GM12878 (cell line): ENCODE measurements around the gene LGALS4. TPM values are rescaled to one million over a fixed set of nuclear protein-coding genes. Genes with fewer than 3 reads are reported as not detected.
A peak's percentile ranks its signal among the peaks of the same experiment; 100 is the strongest.

Experiments
- ATF7 ChIP-seq: fragments of 450-650 bp; IDR thresholded peaks from 2 replicates; pipeline ENCODE4 v1.6.1; 2016; ENCODE audit warnings: low read depth, mild to moderate bottlenecking
- CBFB ChIP-seq: IDR thresholded peaks from 2 replicates; pipeline ENCODE4 v1.6.1; 2016; ENCODE audit warnings: antibody characterized with exemption, low read depth
- EED ChIP-seq: sonication (generic); IDR thresholded peaks from 2 replicates; pipeline ENCODE4 v1.6.1; 2016; ENCODE audit warnings: antibody characterized with exemption, low read depth
- FOXM1 ChIP-seq: IDR thresholded peaks from 2 replicates; pipeline ENCODE4 v1.6.1; 2012; ENCODE audit warnings: low read depth, mild to moderate bottlenecking, inconsistent platforms, low read length, moderate library complexity
- HDAC6 ChIP-seq: fragments of 200-600 bp; sonication (generic); IDR thresholded peaks from one replicate; pipeline ENCODE4 v1.8.0; 2017; ENCODE audit warnings: antibody characterized with exemption; ENCODE audit not compliant: unreplicated experiment
- NR2C1 ChIP-seq: fragments of 450-650 bp; IDR thresholded peaks from 2 replicates; pipeline ENCODE4 v1.6.1; 2017; ENCODE audit warnings: antibody characterized with exemption, mild to moderate bottlenecking, moderate library complexity
- POU2F2 ChIP-seq: IDR thresholded peaks from 3 replicates; pipeline ENCODE4 v1.6.1; 2011; ENCODE audit warnings: low read depth, mild to moderate bottlenecking, low read length, borderline replicate concordance
- RUNX3 ChIP-seq: IDR thresholded peaks from 2 replicates; pipeline ENCODE4 v1.6.1; 2012; ENCODE audit warnings: low read length, inconsistent platforms
- SREBF2 ChIP-seq: IDR thresholded peaks from 2 replicates; pipeline ENCODE4 v1.6.1; 2012; ENCODE audit warnings: mild to moderate bottlenecking, low read length
- YY1 ChIP-seq: IDR thresholded peaks from 2 replicates; pipeline ENCODE4 v1.6.1; 2011; ENCODE audit warnings: low read depth, mild to moderate bottlenecking, low read length
- ZNF217 ChIP-seq: fragments of 450-650 bp; IDR thresholded peaks from 2 replicates; pipeline ENCODE4 v1.6.1; 2017; ENCODE audit warnings: antibody characterized with exemption, mild to moderate bottlenecking
- polyA plus RNA-seq, 11 experiments: library from polyadenylated mRNA; depleted of rRNA in 4 of 11; unstranded in 6 of 11; stranded (reverse) in 5 of 11; fragments of >200 nt; fragmentation: Nextera tagmentation in 4 of 11; fragmentation: Illumina TruSeq in 1 of 11; extraction: Ambion mirVana in 4 of 11; extraction: Trizol in 1 of 11; gene quantifications; 1 replicate in 1 of 11; 2 replicates in 10 of 11; pipeline versions ENCODE4 v1.2.1 to v1.2.3, GENCODE V29; 2011 to 2016; ENCODE audit warnings: inconsistent platforms in 2 of 11, missing spikeins in 2 of 11, low read depth in 1 of 11
- total RNA-seq, 4 experiments: library from RNA; depleted of rRNA in 3 of 4; stranded (reverse); fragments of >200 nt in 3 of 4; fragmentation: Illumina TruSeq in 1 of 4; extraction: Trizol in 1 of 4; gene quantifications; 2 replicates each; pipeline versions ENCODE4 v1.2.1 to v1.2.3, GENCODE V29; 2013 to 2021
- TF ChIP-seq, protein P1 (sequence below): fragments of 450-650 bp; IDR thresholded peaks from 2 replicates; pipeline ENCODE4 v1.6.1; 2017; ENCODE audit warnings: mild to moderate bottlenecking, low read depth, inconsistent platforms; ENCODE audit not compliant: poor library complexity, severe bottlenecking
- TF ChIP-seq, protein P2 (sequence below): fragments of 450-650 bp; IDR thresholded peaks from 2 replicates; pipeline ENCODE4 v1.6.1; 2018; ENCODE audit warnings: borderline replicate concordance, mild to moderate bottlenecking; ENCODE audit not compliant: partially characterized antibody
- TF ChIP-seq, protein P3 (sequence below): fragments of 450-650 bp; IDR thresholded peaks from 2 replicates; pipeline ENCODE4 v1.6.1; 2017; ENCODE audit warnings: borderline replicate concordance
- TF ChIP-seq, protein P4 (sequence below): IDR thresholded peaks from 2 replicates; pipeline ENCODE4 v1.6.1; 2012; ENCODE audit warnings: low read depth, low read length, improper control_type of control experiment
- TF ChIP-seq, protein P5 (sequence below): fragments of 450-650 bp; formaldehyde crosslinking; IDR thresholded peaks from 2 replicates; pipeline ENCODE4 v1.4.0; 2022; ENCODE audit warnings: mild to moderate bottlenecking, moderate library complexity
- TF ChIP-seq, protein P6 (sequence below): fragments of 150-350 bp; IDR thresholded peaks from 2 replicates; pipeline ENCODE4 v1.6.1; 2014; ENCODE audit warnings: mild to moderate bottlenecking, low read depth, low read length

The LGALS4 gene
- total and polyA plus RNA-seq, 10 of the 15 experiments (the other 5 are each of a cell fraction or from before 2014, with no cell fraction given): 0.13 to 2.1 (median 0.26) TPM; not detected in 4

DNA sequence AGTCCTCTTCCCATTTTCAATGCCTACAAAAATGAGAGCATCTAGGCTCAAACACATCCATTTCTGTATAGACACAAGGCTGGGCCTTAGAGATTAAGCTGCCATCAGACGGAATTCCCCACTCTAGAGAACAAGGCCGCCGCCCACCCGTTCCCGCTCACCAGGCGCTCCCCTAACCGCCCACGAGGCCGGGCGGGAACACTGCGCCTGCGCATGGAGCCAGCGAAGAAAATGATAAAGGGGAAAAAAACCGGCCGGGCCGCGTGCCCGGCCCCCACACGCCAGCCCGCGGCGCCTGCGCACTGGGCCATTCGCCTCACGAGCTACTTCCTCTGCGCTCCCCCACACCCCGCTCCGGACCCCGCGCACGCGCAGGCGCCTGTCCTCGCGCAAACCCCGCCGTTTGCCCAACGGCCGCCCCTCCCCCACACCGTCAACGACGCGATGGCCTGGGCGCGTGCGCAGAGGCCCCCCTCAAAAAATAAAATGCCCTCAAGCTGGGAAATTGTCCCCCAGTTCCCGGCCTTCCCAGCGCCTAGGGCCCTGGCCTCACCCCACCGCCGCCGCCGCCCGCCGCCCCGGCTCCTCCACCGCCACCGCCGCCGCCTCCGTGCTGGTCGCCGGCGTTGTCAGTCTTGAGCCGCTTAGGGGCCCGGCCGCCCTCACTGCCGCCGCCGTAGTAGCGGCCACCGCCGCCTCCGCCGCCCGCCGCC lies 36.6 kb upstream of the LGALS4 start (continued):
- TF ChIP-seq, protein P1, sequence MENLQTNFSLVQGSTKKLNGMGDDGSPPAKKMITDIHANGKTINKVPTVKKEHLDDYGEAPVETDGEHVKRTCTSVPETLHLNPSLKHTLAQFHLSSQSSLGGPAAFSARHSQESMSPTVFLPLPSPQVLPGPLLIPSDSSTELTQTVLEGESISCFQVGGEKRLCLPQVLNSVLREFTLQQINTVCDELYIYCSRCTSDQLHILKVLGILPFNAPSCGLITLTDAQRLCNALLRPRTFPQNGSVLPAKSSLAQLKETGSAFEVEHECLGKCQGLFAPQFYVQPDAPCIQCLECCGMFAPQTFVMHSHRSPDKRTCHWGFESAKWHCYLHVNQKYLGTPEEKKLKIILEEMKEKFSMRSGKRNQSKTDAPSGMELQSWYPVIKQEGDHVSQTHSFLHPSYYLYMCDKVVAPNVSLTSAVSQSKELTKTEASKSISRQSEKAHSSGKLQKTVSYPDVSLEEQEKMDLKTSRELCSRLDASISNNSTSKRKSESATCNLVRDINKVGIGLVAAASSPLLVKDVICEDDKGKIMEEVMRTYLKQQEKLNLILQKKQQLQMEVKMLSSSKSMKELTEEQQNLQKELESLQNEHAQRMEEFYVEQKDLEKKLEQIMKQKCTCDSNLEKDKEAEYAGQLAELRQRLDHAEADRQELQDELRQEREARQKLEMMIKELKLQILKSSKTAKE: no peak
- TF ChIP-seq RUNX3 (peak; percentile 33), ZNF217 (no peak; the same call in 1 of the 2 replicates), YY1 (peak; percentile 45; the same call in 1 of the 2 replicates), HDAC6 (no peak), NR2C1 (no peak; the same call in 1 of the 2 replicates), POU2F2 (no peak), CBFB (0 out of 2 replicates have a peak, but pooled peaks have one; percentile 62), SREBF2 (no peak), ATF7 (peak; percentile 68), FOXM1 (no peak; the same call in 1 of the 2 replicates), EED (peak; percentile 38; the same call in 1 of the 2 replicates)
- TF ChIP-seq, protein P2, sequence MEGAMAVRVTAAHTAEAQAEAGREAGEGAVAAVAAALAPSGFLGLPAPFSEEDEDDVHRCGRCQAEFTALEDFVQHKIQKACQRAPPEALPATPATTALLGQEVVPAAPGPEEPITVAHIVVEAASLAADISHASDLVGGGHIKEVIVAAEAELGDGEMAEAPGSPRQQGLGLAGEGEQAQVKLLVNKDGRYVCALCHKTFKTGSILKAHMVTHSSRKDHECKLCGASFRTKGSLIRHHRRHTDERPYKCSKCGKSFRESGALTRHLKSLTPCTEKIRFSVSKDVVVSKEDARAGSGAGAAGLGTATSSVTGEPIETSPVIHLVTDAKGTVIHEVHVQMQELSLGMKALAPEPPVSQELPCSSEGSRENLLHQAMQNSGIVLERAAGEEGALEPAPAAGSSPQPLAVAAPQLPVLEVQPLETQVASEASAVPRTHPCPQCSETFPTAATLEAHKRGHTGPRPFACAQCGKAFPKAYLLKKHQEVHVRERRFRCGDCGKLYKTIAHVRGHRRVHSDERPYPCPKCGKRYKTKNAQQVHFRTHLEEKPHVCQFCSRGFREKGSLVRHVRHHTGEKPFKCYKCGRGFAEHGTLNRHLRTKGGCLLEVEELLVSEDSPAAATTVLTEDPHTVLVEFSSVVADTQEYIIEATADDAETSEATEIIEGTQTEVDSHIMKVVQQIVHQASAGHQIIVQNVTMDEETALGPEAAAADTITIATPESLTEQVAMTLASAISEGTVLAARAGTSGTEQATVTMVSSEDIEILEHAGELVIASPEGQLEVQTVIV: no peak
- TF ChIP-seq, protein P3, sequence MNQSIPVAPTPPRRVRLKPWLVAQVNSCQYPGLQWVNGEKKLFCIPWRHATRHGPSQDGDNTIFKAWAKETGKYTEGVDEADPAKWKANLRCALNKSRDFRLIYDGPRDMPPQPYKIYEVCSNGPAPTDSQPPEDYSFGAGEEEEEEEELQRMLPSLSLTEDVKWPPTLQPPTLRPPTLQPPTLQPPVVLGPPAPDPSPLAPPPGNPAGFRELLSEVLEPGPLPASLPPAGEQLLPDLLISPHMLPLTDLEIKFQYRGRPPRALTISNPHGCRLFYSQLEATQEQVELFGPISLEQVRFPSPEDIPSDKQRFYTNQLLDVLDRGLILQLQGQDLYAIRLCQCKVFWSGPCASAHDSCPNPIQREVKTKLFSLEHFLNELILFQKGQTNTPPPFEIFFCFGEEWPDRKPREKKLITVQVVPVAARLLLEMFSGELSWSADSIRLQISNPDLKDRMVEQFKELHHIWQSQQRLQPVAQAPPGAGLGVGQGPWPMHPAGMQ: no peak
- TF ChIP-seq, protein P4, sequence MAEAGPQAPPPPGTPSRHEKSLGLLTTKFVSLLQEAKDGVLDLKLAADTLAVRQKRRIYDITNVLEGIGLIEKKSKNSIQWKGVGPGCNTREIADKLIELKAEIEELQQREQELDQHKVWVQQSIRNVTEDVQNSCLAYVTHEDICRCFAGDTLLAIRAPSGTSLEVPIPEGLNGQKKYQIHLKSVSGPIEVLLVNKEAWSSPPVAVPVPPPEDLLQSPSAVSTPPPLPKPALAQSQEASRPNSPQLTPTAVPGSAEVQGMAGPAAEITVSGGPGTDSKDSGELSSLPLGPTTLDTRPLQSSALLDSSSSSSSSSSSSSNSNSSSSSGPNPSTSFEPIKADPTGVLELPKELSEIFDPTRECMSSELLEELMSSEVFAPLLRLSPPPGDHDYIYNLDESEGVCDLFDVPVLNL: no peak
- TF ChIP-seq, protein P5, sequence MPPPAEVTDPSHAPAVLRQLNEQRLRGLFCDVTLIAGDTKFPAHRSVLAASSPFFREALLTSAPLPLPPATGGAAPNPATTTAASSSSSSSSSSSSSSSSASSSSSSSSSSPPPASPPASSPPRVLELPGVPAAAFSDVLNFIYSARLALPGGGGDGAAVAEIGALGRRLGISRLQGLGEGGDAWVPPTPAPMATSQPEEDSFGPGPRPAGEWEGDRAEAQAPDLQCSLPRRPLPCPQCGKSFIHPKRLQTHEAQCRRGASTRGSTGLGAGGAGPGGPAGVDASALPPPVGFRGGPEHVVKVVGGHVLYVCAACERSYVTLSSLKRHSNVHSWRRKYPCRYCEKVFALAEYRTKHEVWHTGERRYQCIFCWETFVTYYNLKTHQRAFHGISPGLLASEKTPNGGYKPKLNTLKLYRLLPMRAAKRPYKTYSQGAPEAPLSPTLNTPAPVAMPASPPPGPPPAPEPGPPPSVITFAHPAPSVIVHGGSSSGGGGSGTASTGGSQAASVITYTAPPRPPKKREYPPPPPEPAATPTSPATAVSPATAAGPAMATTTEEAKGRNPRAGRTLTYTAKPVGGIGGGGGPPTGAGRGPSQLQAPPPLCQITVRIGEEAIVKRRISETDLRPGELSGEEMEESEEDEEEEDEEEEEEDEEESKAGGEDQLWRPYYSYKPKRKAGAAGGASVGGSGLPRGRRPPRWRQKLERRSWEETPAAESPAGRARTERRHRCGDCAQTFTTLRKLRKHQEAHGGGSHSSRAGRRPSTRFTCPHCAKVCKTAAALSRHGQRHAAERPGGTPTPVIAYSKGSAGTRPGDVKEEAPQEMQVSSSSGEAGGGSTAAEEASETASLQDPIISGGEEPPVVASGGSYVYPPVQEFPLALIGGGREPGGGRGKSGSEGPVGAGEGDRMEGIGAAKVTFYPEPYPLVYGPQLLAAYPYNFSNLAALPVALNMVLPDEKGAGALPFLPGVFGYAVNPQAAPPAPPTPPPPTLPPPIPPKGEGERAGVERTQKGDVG (CRISPR knock-in tag): no peak
- TF ChIP-seq, protein P6, sequence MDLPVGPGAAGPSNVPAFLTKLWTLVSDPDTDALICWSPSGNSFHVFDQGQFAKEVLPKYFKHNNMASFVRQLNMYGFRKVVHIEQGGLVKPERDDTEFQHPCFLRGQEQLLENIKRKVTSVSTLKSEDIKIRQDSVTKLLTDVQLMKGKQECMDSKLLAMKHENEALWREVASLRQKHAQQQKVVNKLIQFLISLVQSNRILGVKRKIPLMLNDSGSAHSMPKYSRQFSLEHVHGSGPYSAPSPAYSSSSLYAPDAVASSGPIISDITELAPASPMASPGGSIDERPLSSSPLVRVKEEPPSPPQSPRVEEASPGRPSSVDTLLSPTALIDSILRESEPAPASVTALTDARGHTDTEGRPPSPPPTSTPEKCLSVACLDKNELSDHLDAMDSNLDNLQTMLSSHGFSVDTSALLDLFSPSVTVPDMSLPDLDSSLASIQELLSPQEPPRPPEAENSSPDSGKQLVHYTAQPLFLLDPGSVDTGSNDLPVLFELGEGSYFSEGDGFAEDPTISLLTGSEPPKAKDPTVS: 0 out of 2 replicates have a peak, but pooled peaks have one; percentile 22
